GM21619 (cell line): ENCODE results near the gene UROC1.

Experiments
- ATAC-seq: cut with Tn5 transposase; IDR thresholded peaks from one replicate; pipeline ENCODE4 v1.9.1; 2021; ENCODE audit not compliant: unreplicated experiment

The UROC1 gene

DNA sequence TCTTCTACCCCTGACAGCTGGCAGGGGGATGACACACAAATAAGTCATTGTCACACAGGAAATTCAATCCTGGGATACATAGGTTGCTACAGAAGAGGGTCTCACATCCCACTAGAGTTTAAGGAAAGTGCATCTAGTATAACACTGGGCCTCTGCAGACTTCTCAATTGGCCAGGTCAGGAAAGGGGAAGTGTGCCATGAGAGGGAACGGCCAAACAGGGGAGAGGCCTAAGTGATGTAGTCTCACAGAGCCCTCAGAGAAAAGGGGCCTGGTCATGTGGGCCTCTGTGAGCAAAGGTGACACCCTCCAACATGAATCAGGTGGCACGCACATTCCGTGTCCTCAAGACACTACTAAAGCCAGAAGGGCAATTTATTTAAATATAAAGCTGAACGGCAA, 53.1 kb downstream of the UROC1 start:
- no peak for ATAC-seq

DNA sequence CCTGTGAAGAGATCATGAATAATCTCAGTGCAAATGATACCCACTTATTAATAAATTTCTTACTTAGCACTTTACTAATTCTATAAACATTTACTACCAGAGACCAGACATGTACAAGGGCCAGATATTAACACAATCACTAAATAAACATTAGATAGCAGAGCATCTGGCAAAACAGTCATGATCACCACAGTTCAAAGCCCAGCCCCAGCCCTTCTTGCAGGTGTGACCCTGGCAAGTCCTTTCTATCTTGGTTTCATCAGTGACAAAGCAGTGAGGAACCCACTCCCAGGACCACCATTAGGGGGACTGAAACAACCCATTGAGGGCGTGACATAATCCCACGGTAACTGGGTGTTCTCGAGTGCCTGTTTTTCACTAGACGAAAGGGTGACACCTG, 53.5 kb downstream of the UROC1 start:
- ATAC-seq, result no peak

DNA sequence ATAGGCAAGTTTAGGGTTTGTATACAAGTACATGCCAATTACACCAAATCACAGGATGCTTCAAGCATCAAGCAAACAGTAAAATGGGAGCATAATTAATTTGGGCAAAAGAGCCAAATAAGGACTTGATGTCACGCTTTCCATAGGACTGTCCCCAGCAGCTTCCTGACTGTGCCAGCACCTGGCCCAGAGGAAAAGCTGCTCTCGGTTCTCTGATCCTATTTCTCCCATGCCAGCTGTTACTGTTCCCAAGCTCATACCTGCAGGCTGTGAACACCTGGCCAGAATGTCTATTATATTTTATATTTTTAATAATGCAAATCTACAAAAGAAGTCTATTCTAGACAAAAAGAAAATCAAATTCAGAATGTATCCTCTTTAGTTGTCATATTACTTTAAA, 54.1 kb downstream of the UROC1 start:
- no peak for ATAC-seq

DNA sequence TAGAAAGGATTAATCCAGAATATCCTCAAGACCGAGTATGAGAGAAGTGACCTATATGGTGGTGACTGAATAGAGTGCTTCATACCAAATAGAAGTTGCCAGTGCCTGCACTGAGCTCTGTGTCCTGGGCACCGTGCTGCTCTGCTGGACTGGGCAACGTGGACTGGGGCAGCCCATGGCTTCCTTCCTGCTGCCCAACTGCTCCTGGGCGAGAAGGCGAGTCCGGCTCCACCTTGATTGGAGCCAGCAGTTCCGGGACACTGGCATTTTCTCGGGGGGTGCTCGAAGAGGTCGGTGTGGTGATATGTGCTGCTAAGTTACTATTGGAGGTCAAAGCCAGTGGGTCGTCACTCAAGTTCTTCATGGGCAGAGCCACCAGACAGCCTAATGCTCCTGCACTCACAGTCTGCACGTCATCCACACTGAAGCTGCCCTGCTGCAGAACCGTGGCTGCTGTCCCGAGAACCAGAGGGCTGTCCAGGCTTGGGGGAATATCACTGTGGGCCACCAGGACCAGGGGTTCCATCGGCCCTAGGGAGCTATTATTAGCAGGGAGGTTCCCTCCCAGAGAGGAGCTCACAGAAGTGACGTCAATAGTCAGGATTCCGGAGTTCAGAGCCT, 56.0 kb downstream of the UROC1 start:
- ATAC-seq, result no peak

DNA sequence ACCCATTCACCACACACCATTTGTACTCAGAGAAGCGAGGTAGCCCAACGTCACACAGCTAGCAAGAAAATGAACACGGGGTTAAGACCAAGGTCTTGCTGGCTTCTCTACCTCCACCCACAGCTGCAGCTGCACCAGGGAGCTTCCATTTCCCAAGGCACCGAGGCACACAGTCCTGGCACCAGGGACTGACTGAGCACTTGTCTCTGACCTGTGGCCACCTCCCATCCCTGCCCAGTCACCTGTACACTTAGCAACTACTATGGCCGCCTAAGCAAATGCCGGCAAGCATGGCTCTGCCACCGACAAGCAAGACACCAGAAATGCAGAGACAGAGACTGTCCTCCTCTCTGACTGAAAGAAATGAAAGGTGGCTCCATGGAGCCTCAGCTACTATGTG, 57.2 kb downstream of the UROC1 start:
- ATAC-seq, result no peak

DNA sequence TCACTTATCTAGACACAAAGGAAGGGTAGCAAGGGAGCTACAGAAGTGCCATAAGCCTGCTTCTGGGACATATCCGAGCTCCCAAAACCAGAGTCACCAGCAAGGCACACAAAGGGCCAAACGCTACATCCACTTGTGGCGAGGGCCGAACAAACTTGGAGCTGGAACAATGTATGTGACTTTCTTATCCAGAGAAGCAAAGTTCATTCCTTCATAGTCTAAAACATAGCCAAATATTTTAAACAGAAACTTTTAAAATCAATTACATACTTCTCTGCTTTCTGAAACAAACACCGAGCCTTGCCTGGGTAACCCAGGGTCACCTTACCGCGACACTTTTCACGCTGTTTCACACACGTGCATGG, 57.8 kb downstream of the UROC1 start:
- ATAC-seq, result no peak

DNA sequence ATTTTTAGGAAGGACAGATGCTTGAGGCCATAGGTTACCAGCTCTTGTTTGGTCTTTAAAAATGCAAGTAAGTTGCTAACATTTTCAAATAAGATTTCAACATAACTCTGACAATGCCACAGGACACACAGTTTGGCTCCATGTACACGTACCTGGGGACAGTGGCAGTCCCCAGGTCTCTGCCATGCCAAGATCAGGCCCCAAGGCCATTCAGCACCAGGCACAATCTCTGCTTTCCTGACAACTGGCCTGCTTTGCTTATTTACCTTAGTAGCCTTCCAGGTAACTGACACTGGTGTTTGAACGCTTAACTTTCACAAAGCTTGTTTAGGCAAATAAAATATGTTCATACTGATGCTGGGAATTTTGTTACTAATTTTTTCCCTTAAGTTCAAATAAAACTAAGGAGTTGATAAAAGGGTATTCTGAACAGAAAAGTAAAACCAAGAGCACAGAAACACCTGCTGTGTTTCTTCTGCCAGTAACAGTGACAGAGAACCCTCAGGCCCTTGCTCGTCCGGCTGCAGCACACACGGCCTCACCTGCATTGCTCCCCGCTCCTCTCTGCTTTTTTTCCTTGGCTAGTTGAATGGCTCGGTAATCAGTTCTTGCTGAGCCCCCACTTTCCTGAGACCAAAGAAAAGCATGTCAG, 58.3 kb downstream of the UROC1 start:
- no peak for ATAC-seq

DNA sequence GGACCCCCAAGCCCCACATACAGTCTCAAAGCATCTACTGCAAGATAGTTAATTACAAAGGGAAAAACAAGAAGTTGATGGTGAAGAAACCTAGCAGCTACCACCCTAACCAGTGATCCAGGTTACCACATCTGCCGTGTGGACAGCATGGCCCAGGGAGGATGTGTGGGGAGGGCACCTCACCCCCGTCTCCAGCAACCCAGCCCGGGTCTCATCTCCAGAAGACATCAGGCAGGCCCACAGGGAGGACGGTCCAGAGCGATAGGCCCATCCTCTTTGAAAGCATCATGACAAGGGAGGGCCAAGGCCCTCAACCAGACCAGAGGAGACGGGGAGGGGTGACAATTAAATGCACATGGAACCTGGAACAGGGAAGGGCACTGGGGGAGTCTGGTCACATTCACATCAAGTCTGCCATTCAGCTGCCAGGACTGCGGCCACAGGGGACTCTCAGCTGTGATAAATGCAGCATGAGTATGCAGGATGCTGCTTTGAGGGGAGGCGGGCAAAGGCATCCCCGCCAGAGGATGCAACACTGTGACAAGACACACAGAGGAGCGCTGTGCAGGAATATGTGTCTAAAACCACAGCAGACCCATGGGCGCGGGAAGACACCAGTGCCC, 60.7 kb downstream of the UROC1 start:
- ATAC-seq, result no peak

DNA sequence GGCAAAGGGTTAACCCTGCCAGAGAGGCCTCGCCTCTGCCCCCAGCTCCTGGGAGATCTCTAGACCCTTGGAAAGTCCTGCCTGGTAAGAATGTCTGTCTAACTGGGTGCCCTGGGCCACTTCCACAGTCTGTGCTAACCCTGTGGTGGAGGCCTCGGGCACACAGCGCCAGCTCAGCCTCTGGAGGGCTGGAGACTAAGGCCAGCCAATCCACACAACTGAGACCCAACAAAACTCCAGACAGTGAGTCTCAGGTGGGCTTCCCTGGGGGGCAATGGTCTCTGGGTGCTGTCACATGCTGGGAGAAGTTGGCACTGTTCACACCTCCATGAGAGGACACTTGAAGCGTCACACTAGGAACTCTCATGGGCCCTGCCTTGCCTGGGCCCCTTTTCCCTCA, 61.4 kb downstream of the UROC1 start:
- ATAC-seq, result no peak

DNA sequence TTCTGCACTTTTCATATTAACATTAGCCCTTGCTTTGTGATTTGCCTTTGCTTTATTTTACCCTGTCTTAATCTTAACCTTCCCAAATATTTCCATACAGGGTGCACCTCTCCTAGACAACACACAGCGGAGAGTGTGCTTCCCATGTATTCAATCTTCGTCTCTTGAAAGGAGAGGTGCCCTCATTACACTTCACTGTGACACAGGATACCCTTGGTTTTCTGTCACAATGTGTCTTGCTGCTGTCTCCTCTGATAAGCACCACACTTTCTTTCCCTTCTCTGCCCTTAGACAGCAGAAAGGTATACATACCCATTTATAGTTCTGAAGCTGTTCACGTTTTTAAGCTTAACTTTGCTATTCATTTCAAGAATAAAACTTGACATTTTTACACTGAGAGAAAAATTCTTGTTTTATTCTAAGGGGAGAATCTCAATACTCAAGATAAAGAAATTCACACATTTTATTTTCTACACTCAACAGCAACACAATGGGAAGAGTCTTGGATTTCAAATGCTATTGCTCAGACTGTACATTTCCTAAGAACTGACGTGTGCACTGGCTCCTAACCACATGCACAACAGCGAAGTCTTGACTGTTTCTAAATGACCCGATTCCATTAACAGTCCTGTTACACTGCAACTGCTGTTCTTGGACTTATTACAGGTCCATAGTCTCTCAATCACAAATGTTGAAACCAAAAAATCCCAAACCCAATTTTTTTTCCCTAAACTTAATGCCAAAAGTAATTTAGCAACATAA, 63.0 kb downstream of the UROC1 start:
- ATAC-seq, result no peak

DNA sequence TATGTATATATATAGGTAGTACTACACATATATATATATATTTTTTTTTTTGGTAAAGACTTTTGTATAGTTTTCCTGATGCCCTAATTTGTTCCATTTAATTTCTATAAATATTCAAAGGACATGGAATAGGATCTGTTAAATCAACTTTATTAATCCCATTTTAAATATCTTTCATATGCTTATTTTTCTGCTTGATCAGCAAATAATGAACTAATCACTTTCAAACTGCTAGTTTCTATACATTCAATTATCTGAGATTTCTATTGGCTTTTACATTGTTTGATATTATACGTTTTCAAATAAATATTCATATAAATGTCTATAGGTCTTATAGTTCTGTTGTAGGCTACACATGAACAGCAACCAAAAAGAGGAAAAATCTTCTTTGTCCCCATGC, 63.5 kb downstream of the UROC1 start:
- ATAC-seq, result no peak

DNA sequence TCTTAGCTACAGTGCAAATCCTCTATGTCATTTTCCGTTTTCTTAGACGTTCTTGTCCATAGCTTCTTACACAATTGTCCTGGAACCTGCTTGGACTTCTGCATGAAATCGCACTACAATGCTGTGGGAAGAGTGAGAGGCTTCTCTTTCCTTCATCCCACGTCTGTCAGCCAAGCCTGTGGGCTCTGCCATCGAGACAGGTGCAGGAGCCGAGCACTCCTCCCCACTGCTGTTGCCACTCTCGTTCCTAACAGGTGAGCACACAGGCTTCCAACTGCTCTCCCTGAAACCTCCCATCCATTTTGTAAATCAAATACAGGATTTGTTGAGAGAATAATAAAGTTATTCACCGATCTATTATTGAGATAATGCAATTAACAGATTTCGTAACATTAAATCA, 65.4 kb downstream of the UROC1 start:
- no peak for ATAC-seq

DNA sequence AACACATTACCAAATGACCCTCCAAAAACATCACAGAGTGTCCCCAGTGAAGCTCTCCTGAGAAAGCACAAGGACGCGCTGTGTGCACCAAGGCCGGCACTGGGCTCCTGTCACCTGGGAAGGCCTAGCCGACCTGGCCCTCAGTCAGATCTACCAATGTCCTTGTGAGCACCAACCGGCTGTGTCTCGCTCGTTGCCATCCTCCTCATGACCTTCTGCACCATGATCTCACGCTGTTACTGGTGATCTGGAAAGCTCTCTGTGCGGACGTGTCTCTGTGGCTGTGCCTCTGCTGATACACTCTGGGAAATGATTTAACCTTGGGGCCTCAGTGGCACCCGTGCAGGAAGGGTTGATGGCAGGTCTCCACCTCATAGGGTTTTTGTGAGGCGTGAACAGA, 66.1 kb downstream of the UROC1 start:
- ATAC-seq, result no peak

DNA sequence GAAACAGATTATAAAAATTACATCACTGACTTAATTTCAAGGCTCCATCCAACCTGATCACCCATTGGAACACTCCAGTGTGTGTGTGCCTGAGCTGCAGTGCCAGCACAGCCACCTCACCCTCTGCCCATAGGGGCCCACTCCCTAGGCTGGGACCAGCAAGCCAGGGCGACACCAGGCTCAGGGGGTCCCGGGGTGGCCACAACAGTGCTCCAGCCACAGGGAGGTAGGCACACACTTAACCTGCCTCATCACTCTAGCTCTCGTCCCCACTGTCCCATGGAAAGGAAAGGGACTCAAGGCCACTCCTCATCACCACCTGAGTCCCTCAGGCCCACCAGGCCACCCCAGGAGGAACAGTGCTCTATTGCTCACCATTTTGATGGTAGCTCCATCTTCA, 66.8 kb downstream of the UROC1 start:
- no peak for ATAC-seq

DNA sequence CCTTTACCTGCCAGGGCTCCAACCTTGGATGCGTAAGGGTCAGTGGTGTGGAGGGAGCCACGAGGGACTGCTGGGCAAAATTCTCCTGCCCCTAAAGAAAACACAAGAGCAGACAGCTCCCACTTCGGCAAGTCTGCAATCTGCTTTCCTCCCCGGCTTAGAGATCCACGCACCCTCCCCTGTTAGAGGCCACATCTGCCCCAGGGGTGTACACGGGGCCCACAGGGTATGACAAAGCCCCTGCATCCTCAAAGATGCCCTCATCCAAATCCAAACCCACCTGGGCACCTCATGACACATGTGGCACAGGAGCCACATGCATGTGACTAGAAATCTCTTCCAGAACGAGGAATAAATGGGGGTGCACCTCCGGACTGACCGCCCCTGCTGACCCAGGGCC, 67.4 kb downstream of the UROC1 start:
- ATAC-seq, result no peak

DNA sequence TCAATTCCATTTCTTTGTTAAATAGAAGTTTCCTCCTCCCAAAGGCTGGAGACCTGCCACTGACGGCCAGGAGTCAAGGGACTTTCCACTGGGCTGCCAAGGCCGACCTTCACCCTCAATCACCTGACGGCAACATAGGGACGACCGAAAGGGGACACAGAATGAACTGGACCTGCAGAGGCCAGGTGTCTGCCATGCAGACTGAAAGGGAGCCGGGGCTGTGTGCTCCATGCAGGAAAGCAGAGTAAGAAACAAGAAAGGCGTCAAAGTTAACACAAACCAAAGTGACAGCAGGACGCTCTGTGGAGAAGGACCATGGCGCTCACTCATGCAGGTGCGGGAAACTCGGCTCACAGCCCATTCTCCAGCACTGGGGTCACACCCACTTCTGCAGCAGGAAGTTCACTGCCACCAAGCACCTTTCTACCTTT, 67.9 kb downstream of the UROC1 start:
- no peak for ATAC-seq

DNA sequence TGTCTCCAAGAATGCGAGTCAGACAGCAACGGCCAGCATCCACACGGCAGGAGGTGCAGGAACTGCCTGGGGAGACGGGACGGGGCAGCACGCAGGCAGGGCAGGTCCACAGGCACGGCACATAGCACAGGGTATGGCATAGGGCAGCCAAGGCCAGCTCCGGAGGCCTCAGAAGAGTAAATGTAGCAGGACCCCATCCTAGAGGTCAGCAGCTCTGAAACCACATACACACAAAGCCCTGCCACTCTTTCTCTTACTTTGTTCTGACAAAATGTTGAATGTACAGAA, 68.7 kb downstream of the UROC1 start:
- no peak for ATAC-seq

DNA sequence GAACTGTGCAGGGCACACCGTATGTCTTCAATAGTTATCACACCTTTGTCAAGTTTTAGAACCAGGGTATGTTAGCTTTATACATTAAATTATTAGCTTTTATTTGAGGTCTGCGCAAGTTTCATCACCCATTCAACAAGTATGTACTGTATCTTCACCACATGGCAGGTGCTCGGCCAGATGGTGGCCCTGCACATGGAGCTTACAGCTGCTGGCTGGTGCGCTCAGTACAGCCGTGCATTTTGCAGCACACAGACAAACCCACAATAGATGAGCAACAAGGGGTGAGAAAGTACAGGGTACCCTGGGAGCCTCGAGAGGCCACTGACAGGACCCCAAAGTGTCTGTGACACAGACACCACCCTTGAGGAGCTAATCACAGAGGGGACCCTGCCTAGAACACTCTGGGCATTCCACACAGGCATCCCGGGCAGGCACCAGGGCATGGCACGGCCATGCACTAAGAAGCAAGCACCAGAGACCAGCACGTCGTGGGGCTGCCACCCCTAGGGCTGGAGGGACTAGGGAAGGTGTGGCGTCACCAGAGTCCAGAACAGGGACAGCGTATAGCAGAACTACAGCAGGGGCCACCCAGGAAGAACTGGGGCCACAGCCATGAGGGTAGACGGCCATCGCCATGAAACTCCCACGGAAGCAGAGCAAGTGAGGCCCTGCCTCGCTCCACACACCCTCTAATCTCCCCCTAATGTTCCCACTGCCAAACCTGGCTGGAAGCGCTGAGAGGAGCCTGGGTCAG, 69.3 kb downstream of the UROC1 start:
- no peak for ATAC-seq

DNA sequence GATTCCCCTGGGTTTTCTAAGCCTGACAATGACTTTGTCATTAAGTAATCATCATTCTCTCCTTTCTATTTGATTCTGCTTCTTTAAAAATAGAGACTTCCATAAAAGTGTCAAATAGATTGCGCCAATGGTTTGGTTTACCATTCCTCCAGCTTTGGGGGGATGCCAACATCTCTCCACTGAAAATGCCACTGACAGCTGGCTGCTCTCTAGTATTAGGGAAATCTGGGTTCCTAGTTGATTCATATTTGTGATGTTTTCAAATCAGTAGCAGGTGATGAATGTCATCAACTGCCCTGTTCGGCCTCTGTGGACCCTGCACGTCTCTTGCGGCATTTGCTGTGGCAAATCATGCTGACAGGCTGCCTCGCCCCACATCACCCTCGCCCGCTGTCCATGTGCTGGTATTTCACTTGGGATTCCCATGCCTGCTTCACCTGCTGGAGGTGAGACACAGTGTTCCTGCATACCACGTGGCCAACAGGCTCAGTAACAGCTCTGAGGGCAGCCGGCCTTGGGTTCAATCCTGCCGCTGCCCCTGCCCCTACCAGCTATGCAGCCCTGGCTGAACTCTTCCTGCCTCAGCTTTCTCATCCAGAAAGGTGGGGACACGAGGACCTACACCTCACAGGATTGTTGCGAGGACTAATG, 70.0 kb downstream of the UROC1 start:
- no peak for ATAC-seq

DNA sequence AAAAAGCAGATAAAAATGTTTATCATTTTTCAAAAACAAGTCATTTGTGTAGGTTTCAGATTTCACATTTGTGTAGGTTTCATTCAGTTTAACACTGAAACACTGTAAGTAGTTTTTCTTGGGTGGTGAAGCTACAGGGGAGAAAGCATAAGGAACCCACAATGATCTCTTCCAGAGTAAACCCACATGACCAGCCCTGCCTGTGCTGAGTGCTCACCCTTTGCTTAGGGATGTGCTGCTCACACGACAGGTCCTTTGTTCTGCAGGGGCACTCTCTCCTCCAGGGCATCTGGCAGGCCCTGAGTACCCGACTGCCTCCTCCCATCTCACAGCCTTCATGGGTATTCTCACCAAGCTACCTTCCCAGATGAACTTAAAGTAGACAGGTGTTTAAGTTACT, 70.8 kb downstream of the UROC1 start:
- no peak for ATAC-seq

DNA sequence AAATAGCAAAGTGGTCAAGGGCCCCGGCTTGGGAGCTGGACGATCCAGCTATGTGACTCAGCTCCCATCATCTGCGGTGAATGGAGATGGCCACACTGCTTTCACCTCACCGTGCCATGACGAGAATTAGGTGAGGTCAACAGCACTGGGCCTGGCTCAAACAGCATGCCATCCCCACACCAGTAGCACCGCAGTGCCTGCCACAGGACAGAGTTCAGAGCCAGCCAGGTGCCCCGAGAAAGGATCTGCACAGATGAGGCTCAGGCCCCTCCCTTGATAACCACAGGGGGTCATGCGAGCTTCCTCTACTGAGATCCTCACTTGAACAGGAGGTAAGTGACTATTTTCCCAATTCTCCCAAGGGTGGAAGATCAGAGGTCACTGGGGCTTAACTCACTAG, 71.3 kb downstream of the UROC1 start:
- no peak for ATAC-seq
